Activated CD4-positive, CD25-positive, alpha-beta regulatory T cell treated with anti-CD3 and anti-CD28 coated beads, Interleukin-2, amount 50 U/mL, for 72 hours (primary cell): ENCODE results near the gene CCDC68.

ENCODE experiments used
- DNase-seq: peaks from one replicate; pipeline ENCODE4 v3.0.0; 2021

Gene CCDC68

GRCh38 chr18:54914816-54915215, 44.4 kb downstream of the CCDC68 start:
- DNase-seq = no peak

GRCh38 chr18:54911551-54911950, 47.7 kb downstream of the CCDC68 start:
- no peak for DNase-seq

- no peak for DNase-seq
Measured at GRCh38 chr18:54910161-54910919, 48.9 kb downstream of the CCDC68 start.

GRCh38 chr18:54909538-54909937, 49.7 kb downstream of the CCDC68 start:
- no peak for DNase-seq

- DNase-seq = no peak
Measured at GRCh38 chr18:54906331-54907185, 52.7 kb downstream of the CCDC68 start.

- DNase-seq = no peak
Measured at GRCh38 chr18:54905629-54906028, 53.6 kb downstream of the CCDC68 start.

- no peak for DNase-seq
Measured at GRCh38 chr18:54904581-54904980, 54.7 kb downstream of the CCDC68 start.

GRCh38 chr18:54900290-54900689, 59.0 kb downstream of the CCDC68 start:
- no peak for DNase-seq

GRCh38 chr18:54899500-54899899, 59.8 kb downstream of the CCDC68 start:
- no peak for DNase-seq

- no peak for DNase-seq
Measured at GRCh38 chr18:54888933-54889332, 70.3 kb downstream of the CCDC68 start.

- no peak for DNase-seq
Measured at GRCh38 chr18:54888378-54888777, 70.9 kb downstream of the CCDC68 start.

- DNase-seq = no peak
Measured at GRCh38 chr18:54883816-54884604, 75.3 kb downstream of the CCDC68 start.

- no peak for DNase-seq
Measured at GRCh38 chr18:54882318-54882717, 76.9 kb downstream of the CCDC68 start.

- no peak for DNase-seq
Measured at GRCh38 chr18:54881229-54881768, 78.0 kb downstream of the CCDC68 start.

GRCh38 chr18:54880395-54881105, 78.7 kb downstream of the CCDC68 start:
- DNase-seq = no peak

- no peak for DNase-seq
Measured at GRCh38 chr18:54879691-54880090, 79.6 kb downstream of the CCDC68 start.

GRCh38 chr18:54878659-54879358, 80.5 kb downstream of the CCDC68 start:
- no peak for DNase-seq

- no peak for DNase-seq
Measured at GRCh38 chr18:54878159-54878622, 81.1 kb downstream of the CCDC68 start.

- DNase-seq = no peak
Measured at GRCh38 chr18:54877076-54877475, 82.2 kb downstream of the CCDC68 start.

- DNase-seq = no peak
Measured at GRCh38 chr18:54875063-54875462, 84.2 kb downstream of the CCDC68 start.

GRCh38 chr18:54873884-54874255, 85.4 kb downstream of the CCDC68 start:
- no peak for DNase-seq

GRCh38 chr18:54872681-54873080, 86.6 kb downstream of the CCDC68 start:
- DNase-seq = no peak
